ENCODE results near the gene COMTD1.

GRCh38 chr10:75195035-75195763 is 40.6 kb downstream of the COMTD1 start:
- TF ChIP-seq, protein P1, sequence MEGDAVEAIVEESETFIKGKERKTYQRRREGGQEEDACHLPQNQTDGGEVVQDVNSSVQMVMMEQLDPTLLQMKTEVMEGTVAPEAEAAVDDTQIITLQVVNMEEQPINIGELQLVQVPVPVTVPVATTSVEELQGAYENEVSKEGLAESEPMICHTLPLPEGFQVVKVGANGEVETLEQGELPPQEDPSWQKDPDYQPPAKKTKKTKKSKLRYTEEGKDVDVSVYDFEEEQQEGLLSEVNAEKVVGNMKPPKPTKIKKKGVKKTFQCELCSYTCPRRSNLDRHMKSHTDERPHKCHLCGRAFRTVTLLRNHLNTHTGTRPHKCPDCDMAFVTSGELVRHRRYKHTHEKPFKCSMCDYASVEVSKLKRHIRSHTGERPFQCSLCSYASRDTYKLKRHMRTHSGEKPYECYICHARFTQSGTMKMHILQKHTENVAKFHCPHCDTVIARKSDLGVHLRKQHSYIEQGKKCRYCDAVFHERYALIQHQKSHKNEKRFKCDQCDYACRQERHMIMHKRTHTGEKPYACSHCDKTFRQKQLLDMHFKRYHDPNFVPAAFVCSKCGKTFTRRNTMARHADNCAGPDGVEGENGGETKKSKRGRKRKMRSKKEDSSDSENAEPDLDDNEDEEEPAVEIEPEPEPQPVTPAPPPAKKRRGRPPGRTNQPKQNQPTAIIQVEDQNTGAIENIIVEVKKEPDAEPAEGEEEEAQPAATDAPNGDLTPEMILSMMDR (IDR thresholded peaks at IDR 0.05), result no peak
- TF ChIP-seq REST (IDR thresholded peaks at IDR 0.05; ENCODE audit: low read depth, low read length) (no peak), POLR2AphosphoS5 (IDR thresholded peaks at IDR 0.05; ENCODE audit: low read depth, low read length) (no peak), YY1 (IDR thresholded peaks at IDR 0.05; ENCODE audit: low read depth) (no peak), FOXM1 (IDR thresholded peaks at IDR 0.05; ENCODE audit: low read depth) (no peak), TAF1 (IDR thresholded peaks at IDR 0.05; ENCODE audit: borderline replicate concordance, low read depth, low read length) (no peak), MEF2A (IDR thresholded peaks at IDR 0.05; ENCODE audit: borderline replicate concordance, low read depth) (no peak)
- TF ChIP-seq, protein P2, sequence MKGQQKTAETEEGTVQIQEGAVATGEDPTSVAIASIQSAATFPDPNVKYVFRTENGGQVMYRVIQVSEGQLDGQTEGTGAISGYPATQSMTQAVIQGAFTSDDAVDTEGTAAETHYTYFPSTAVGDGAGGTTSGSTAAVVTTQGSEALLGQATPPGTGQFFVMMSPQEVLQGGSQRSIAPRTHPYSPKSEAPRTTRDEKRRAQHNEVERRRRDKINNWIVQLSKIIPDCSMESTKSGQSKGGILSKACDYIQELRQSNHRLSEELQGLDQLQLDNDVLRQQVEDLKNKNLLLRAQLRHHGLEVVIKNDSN (IDR thresholded peaks at IDR 0.05; ENCODE audit: borderline replicate concordance, low read depth), result no peak

Measured in SK-N-SH (cell line).